ENCODE results near the gene MBOAT2. TPM values are rescaled to one million over a fixed set of nuclear protein-coding genes. Genes with fewer than 3 reads are reported as not detected.
"Not testable (repeated sequence)": the region's sequence is repeated elsewhere in the genome, so short reads cannot be mapped to it uniquely, and the experiment has no call there.

MBOAT2 gene
- polyA plus RNA-seq, 1 donor (not counting 4 experiments of a cell fraction or from before 2014, with no cell fraction given), result 121 TPM

GRCh38 chr2:9050122-9050809, 46.8 kb upstream of the MBOAT2 start:
- Histone ChIP-seq H3K36me3 (ENCODE audit: control insufficient read depth in 2 of 2, extremely low read depth in 1 of 2, insufficient read depth in 2 of 2, low read length in 2 of 2) (no peaks in the 10 kb centered on the region), H2AFZ (ENCODE audit: control insufficient read depth, low read length) (no peak overlapping the region), H3K27me3 (ENCODE audit: control insufficient read depth, extremely low read depth, insufficient read depth, low read length) (no peaks in the 10 kb centered on the region), H3K79me2 (ENCODE audit: control insufficient read depth, insufficient read depth, low read length) (no peaks in the 10 kb centered on the region), H3K4me2 (ENCODE audit: control insufficient read depth, extremely low read depth, insufficient read depth, low read depth, low read length) (no peak overlapping the region), H3K4me1 (ENCODE audit: control insufficient read depth, extremely low read depth, insufficient read depth, low read length) (no peaks in the 10 kb centered on the region), H3K9me1 (ENCODE audit: control insufficient read depth, extremely low read depth, insufficient read depth, low read length) (no peaks in the 10 kb centered on the region), H3K9ac (ENCODE audit: control insufficient read depth, extremely low read depth, insufficient read depth, low read length) (no peak overlapping the region), H3K4me3 (ENCODE audit: control insufficient read depth in 2 of 3, extremely low read depth in 1 of 3, insufficient read depth in 2 of 3, low read depth in 1 of 3, low read length in 3 of 3) (no peak overlapping the region), H4K20me1 (ENCODE audit: control insufficient read depth, extremely low read depth, insufficient read depth, low read length) (no peaks in the 10 kb centered on the region), H3K27ac (ENCODE audit: control insufficient read depth, insufficient read depth, low read length) (no peak overlapping the region), H3K9me3 (ENCODE audit: control insufficient read depth, low read depth, low read length) (no peaks in the 10 kb centered on the region)
- DNase-seq (ENCODE audit: low read depth, low spot score) (no peak), FAIRE-seq (no peak)
- TF ChIP-seq EZH2 (IDR thresholded peaks at IDR 0.05; ENCODE audit: low read length), result no peak
- TF ChIP-seq CTCF (optimal IDR thresholded peaks at IDR 0.05 in 1 of 3, IDR thresholded peaks at IDR 0.05 in 1 of 3, conservative IDR thresholded peaks at IDR 0.05 in 1 of 3; ENCODE audit: extremely low read depth in 1 of 3, insufficient read depth in 2 of 3, low read length in 3 of 3), result no peak
- dilution Hi-C loops (cut with MboI; ENCODE audit: extremely low pct_ligation_motif_present, low sequenced_read_pairs), result no loop called here

- FAIRE-seq (no peak), DNase-seq (ENCODE audit: low read depth, low spot score) (no peak)
- Histone ChIP-seq H3K27ac (ENCODE audit: control insufficient read depth, insufficient read depth, low read length) (no peak overlapping the region), H4K20me1 (ENCODE audit: control insufficient read depth, extremely low read depth, insufficient read depth, low read length) (no peaks in the 10 kb centered on the region), H3K9me3 (ENCODE audit: control insufficient read depth, low read depth, low read length) (no peaks in the 10 kb centered on the region), H3K9ac (ENCODE audit: control insufficient read depth, extremely low read depth, insufficient read depth, low read length) (no peak overlapping the region), H3K4me2 (ENCODE audit: control insufficient read depth, extremely low read depth, insufficient read depth, low read depth, low read length) (no peak overlapping the region), H3K9me1 (ENCODE audit: control insufficient read depth, extremely low read depth, insufficient read depth, low read length) (no peaks in the 10 kb centered on the region), H2AFZ (ENCODE audit: control insufficient read depth, low read length) (no peak overlapping the region), H3K4me3 (ENCODE audit: control insufficient read depth in 2 of 3, extremely low read depth in 1 of 3, insufficient read depth in 2 of 3, low read depth in 1 of 3, low read length in 3 of 3) (no peak overlapping the region), H3K4me1 (ENCODE audit: control insufficient read depth, extremely low read depth, insufficient read depth, low read length) (no peaks in the 10 kb centered on the region), H3K36me3 (ENCODE audit: control insufficient read depth in 2 of 2, extremely low read depth in 1 of 2, insufficient read depth in 2 of 2, low read length in 2 of 2) (no peaks in the 10 kb centered on the region), H3K79me2 (ENCODE audit: control insufficient read depth, insufficient read depth, low read length) (no peaks in the 10 kb centered on the region), H3K27me3 (ENCODE audit: control insufficient read depth, extremely low read depth, insufficient read depth, low read length) (no peaks in the 10 kb centered on the region)
- dilution Hi-C loops (cut with MboI; ENCODE audit: extremely low pct_ligation_motif_present, low sequenced_read_pairs), result no loop called here
- TF ChIP-seq EZH2 (IDR thresholded peaks at IDR 0.05; ENCODE audit: low read length) (no peak), CTCF (optimal IDR thresholded peaks at IDR 0.05 in 1 of 3, IDR thresholded peaks at IDR 0.05 in 1 of 3, conservative IDR thresholded peaks at IDR 0.05 in 1 of 3; ENCODE audit: extremely low read depth in 1 of 3, insufficient read depth in 2 of 3, low read length in 3 of 3) (no peak)
These were observed 42.1 kb upstream of the MBOAT2 start for GRCh38 chr2:9045595-9045994.

- H3K4me3 ChIP-seq (ENCODE audit: control insufficient read depth in 2 of 3, extremely low read depth in 1 of 3, insufficient read depth in 2 of 3, low read depth in 1 of 3, low read length in 3 of 3); H3K27ac ChIP-seq (ENCODE audit: control insufficient read depth, insufficient read depth, low read length); dilution Hi-C loops (cut with MboI; ENCODE audit: extremely low pct_ligation_motif_present, low sequenced_read_pairs); H3K9ac ChIP-seq (ENCODE audit: control insufficient read depth, extremely low read depth, insufficient read depth, low read length); H3K27me3 ChIP-seq (ENCODE audit: control insufficient read depth, extremely low read depth, insufficient read depth, low read length); H3K79me2 ChIP-seq (ENCODE audit: control insufficient read depth, insufficient read depth, low read length); H2AFZ ChIP-seq (ENCODE audit: control insufficient read depth, low read length); H3K9me1 ChIP-seq (ENCODE audit: control insufficient read depth, extremely low read depth, insufficient read depth, low read length); DNase-seq (ENCODE audit: low read depth, low spot score); H3K4me2 ChIP-seq (ENCODE audit: control insufficient read depth, extremely low read depth, insufficient read depth, low read depth, low read length); H3K36me3 ChIP-seq (ENCODE audit: control insufficient read depth in 2 of 2, extremely low read depth in 1 of 2, insufficient read depth in 2 of 2, low read length in 2 of 2); FAIRE-seq; H4K20me1 ChIP-seq (ENCODE audit: control insufficient read depth, extremely low read depth, insufficient read depth, low read length); H3K4me1 ChIP-seq (ENCODE audit: control insufficient read depth, extremely low read depth, insufficient read depth, low read length); H3K9me3 ChIP-seq (ENCODE audit: control insufficient read depth, low read depth, low read length): not testable (repeated sequence)
These were observed 40.0 kb upstream of the MBOAT2 start for GRCh38 chr2:9043491-9043890.

All from keratinocyte (primary cell).